Brain pericyte (primary cell): ENCODE data around the gene MIA3.
A peak's percentile ranks its signal among the peaks of the same experiment; 100 is the strongest.
"Not testable (repeated sequence)": the region's sequence is repeated elsewhere in the genome, so short reads cannot be mapped to it uniquely, and the experiment has no call there.

Source experiments
- DNase-seq: peaks from one replicate; pipeline ENCODE4 v3.0.0-alpha.2; 2012; ENCODE audit warnings: low read depth, low spot score

Gene MIA3

GRCh38 chr1:222622765-222623164 lies 4.9 kb downstream of the MIA3 start:
- DNase-seq: no peak

GRCh38 chr1:222623458-222623857 lies 5.6 kb downstream of the MIA3 start:
- no peak for DNase-seq

DNA sequence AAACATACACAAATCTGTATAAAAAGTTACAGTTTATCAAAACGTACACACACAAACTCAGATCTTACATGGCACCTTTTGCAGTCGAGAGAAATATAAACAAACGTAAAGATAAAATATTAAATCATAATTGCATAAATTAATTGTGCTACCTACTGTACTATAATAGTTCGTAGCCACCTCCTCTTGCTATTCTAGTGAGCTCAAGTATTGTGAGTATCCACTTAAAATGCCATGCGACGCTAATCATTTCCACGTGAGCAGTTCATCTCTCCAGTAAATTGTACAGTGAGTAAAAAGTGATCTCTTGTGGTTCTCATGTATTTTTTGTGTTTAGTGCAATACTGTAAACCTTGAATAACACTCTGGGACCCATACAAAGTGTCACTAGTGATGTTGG lies 6.3 kb downstream of the MIA3 start:
- no peak for DNase-seq

- no peak for DNase-seq
These were observed 9.3 kb downstream of the MIA3 start for GRCh38 chr1:222627232-222627631.

GRCh38 chr1:222629921-222630535 lies 12.1 kb downstream of the MIA3 start:
- DNase-seq: no peak

GRCh38 chr1:222631611-222632208 lies 13.8 kb downstream of the MIA3 start:
- DNase-seq: no peak

- no peak for DNase-seq
These were observed 14.9 kb downstream of the MIA3 start for GRCh38 chr1:222632749-222633148.

- peak; percentile 56 for DNase-seq
These were observed 16.5 kb downstream of the MIA3 start for GRCh38 chr1:222634180-222635013.

DNA sequence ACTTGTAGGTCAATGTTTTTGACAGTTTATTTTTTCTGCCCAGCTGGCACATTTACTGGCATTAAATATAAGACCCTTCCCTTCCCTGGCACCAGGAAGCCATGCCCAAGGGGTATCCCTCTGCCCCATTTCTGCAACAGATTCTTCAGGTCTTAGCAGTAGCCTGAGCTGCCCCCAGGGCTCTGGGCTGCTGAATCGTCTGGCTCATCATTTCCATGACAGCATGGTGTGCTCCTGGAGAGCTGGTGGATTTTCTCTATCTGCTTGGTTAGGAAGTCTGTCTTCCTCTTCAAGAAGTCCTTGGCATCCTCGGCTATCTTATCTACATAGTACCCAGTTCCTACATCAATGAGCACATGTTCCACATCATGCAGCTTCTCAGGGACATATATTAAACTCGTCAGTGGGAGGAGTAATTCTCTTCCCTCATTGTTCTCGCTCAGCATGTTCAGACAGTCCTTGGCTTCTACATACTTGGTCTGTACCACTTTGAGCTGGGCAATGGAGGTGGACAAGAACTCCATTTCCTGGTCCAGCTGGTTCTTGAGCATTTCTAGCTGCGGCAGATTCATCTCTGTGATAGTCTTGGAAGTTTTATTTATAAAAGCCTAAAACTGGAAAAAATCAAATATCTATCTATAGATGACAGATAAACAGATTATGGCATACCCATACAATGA lies 23.5 kb downstream of the MIA3 start:
- DNase-seq: no peak

GRCh38 chr1:222642468-222642867 lies 24.6 kb downstream of the MIA3 start:
- DNase-seq: no peak

DNA sequence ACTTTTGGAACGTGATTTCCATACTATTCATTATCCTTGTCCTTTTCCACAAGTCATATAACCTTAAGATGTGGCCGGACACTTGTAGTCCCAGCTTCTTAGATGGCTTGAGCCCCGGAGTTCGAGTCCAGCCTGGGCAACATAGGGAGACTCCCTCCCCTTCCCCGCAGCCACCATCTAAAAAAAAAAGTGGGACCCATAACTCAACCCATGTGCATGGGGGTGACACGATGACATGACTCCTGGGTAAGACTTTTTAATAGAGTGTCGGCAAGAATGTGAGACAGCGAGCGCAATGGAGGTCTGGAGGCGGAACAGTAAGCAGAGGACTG lies 25.7 kb downstream of the MIA3 start:
- no peak for DNase-seq

- peak; percentile 96 for DNase-seq
These were observed 26.2 kb downstream of the MIA3 start for GRCh38 chr1:222643938-222644635.

DNA sequence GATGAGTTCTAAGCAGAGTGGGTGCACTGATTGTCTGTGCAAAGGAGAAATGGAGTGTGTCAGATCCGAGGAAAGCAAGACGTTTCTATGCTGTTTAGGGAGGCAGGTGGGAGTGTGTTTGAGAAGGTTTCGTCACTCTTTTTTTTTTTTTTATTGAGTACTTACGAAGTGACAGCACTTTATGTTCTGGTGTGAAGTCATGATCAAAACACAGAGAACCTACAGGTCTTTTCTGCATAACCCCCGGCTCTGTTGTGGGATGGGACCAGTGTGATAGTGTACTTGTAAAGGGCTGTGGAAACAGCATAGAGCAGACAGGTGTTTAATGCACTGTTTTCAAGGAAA lies 26.7 kb downstream of the MIA3 start:
- DNase-seq: no peak

- no peak for DNase-seq
These were observed 34.8 kb downstream of the MIA3 start for GRCh38 chr1:222652676-222653075.

DNA sequence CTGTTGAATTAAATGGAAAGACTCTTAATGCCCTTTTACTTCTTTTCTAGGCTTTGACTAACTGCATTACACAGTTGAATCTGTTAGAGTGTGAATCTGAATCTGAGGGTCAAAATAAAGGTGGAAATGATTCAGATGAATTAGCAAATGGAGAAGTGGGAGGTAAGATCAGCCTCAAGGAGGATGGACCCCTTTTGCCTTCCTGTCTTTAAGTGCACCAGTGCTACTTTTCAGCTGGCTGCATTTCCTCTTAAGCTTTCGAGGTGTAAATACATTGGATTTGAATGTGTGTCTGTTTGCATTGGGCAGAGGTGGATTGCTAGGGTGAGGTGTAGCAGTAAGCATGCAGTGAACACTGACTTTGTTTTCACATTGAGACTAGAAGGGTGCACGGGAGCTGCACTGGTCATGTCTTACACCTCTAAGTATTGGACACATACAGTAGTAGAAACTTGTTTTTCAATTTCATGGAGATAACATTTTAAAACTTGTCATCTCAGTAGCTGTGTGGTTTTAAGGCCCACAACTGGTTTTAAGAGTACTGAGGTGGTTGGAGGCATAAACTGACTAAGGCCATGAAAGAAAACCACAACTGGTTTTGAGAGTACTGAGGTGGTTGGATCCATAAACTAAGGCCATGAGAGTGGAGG lies 35.4 kb downstream of the MIA3 start:
- no peak for DNase-seq

DNA sequence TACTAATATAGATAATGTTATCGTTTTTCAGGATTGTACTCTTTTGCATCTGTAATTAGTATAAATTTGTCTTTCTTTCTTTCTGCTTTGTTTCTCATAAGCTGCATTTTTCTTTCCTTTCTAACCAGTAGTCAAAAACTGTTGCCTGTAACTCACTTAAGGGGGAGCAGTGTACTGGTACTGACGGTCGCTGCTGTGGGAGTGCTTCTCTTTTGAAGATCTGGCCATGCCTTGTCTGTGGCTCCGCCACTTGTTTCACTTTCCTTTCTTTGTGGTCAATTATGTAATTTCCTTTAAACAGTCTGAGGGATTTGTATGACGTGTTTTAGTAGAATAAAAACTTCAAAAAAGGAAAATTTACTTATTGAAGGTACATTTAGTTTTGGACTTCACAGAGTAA lies 37.0 kb downstream of the MIA3 start:
- no peak for DNase-seq

GRCh38 chr1:222656391-222657155 lies 38.7 kb downstream of the MIA3 start:
- no peak for DNase-seq

DNA sequence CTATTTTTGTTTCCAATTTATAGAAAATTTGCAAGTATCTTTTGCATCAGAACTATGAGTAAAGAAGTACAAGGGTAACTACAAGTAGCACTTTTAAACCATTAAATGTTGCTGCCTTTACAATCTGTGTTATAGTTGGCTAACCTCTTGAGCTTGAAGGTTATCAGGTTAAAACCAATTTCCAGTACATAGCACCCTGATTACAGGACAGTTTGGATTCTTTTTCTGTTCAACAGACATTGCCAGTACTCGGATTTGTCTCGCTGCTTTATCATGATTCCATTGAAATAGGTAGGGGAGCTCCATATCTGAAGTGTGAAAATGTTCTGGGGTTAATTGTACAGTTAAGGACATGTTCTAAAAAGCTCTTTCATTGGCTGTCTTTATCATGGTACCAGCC lies 40.0 kb downstream of the MIA3 start:
- no peak for DNase-seq

DNA sequence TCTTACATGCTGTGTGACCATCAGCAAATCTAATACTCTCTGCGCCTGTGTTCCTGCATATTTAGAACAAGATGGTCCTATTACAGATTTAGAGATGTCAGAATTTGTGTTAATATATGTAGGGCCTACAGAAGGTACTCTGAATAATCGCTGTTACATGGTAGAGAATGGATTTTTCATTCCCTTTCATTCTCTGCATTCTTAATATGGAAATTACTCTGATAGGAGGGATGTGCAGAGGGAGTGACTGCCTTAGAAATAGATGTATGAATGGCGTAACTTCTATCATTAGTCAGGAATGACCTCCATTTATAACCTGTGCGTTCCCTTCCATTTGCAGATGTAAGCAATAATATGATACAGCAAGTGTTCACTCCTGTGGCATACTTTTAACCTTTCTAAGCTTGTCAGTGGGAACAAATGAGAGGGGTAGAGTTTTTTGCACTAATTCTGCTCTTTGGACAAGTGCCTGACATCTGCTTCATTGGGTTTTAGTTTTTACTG lies 45.6 kb downstream of the MIA3 start:
- no peak for DNase-seq

DNA sequence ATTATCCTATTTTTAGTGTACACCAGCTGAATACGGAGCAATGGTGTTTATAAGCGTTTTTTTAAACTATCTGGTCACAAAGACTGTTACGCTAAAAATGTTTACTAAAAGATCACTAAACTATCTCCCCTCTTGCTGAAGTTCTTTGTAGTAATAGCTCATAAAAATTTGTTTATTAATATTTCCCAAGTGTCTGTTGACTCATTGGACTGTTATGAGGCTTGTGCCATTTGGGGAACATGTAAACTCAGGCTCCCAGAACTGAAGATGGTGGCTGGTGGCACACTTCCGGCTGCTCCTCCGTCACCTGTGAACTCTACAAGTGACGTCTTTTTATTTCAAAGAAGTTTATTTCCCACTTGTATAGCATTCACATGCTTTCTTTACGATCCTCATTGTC lies 48.1 kb downstream of the MIA3 start:
- no peak for DNase-seq

DNA sequence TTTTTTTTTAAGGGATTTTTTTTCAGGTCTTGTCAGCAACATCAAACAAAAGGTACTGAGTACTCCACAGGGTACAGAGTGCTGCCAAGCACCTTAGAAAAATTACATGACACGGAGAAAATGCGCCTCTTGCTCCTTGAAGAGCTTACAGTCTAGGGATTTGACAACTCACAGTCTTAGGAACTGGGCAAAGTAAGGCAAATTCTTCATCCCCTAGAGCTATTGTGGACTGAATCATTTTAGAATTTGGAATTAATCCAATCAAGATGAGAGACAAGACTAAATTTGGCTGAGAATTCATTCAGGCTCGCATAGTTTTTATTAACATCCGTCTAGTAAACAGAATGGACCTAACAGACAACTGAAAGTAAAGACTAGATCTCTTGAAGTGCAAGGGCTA lies 50.3 kb downstream of the MIA3 start:
- DNase-seq: not testable (repeated sequence)
